ENCODE results near the gene SLC6A6. TPM values are rescaled to one million over a fixed set of nuclear protein-coding genes. Genes with fewer than 3 reads are reported as not detected.

SLC6A6 gene
- total RNA-seq, 1 experiment from 2014 or later = 211 TPM

DNA sequence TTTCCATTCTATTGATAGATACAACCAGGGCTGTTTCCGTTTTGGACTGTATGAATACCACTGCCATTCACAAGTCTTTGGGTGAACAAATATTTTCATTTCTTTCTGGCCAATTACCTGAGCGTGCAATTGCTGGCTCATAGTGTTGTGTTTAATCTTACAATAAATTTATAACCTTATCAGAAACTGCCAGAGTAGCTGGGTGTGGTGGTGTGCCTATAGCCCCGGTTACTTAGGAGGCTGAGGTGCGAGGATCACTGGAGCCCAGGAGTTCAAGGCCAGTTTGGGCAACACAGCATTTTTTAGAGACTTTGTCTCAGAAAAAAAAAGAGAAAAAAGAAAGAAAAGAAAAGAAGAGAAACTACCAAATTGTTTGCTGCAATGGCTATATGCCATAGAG, 5.4 kb upstream of the SLC6A6 start:
- Mint-ChIP-seq H3K9me3 (no peaks in the 10 kb centered on the region), H3K27ac (no peak overlapping the region; the same call in 1 of the 2 replicates), H3K36me3 (no peaks in the 10 kb centered on the region), H3K27me3 (ENCODE audit: low read depth) (peaks cover 3% of the 10 kb centered on the region; the same call in 1 of the 2 replicates), H3K4me1 (peaks cover 44% of the 10 kb centered on the region), H3K4me3 (no peak overlapping the region)
- CTCF ChIA-PET = no interaction called here
- TF ChIP-seq, protein P1, sequence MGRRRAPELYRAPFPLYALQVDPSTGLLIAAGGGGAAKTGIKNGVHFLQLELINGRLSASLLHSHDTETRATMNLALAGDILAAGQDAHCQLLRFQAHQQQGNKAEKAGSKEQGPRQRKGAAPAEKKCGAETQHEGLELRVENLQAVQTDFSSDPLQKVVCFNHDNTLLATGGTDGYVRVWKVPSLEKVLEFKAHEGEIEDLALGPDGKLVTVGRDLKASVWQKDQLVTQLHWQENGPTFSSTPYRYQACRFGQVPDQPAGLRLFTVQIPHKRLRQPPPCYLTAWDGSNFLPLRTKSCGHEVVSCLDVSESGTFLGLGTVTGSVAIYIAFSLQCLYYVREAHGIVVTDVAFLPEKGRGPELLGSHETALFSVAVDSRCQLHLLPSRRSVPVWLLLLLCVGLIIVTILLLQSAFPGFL (CRISPR knock-in tag; IDR thresholded peaks at IDR 0.05; ENCODE audit: borderline replicate concordance) = no peak
- TF ChIP-seq ZNF219 (CRISPR knock-in tag; IDR thresholded peaks at IDR 0.05; ENCODE audit: borderline replicate concordance) (no peak), EMX1 (CRISPR knock-in tag; IDR thresholded peaks at IDR 0.05) (no peak), ZNF138 (CRISPR knock-in tag; conservative IDR thresholded peaks at IDR 0.05) (no peak), RORB (CRISPR knock-in tag; IDR thresholded peaks at IDR 0.05) (no peak), TCF7 (CRISPR knock-in tag; IDR thresholded peaks at IDR 0.05; ENCODE audit: low read depth) (no peak), ZNF416 (CRISPR knock-in tag; IDR thresholded peaks at IDR 0.05) (no peak), ZNF121 (CRISPR knock-in tag; IDR thresholded peaks at IDR 0.05) (no peak), NR3C1 (CRISPR knock-in tag; conservative IDR thresholded peaks at IDR 0.05; ENCODE audit: low read depth) (no peak), ZNF232 (CRISPR knock-in tag; IDR thresholded peaks at IDR 0.05) (no peak), TEAD1 (CRISPR knock-in tag; IDR thresholded peaks at IDR 0.05) (no peak), CBFB (CRISPR knock-in tag; IDR thresholded peaks at IDR 0.05; ENCODE audit: low read depth) (no peak), OVOL2 (CRISPR knock-in tag; IDR thresholded peaks at IDR 0.05; ENCODE audit: borderline replicate concordance) (no peak), MYBL2 (CRISPR knock-in tag; IDR thresholded peaks at IDR 0.05) (no peak)
- TF ChIP-seq, protein P2, sequence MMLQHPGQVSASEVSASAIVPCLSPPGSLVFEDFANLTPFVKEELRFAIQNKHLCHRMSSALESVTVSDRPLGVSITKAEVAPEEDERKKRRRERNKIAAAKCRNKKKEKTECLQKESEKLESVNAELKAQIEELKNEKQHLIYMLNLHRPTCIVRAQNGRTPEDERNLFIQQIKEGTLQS (CRISPR knock-in tag; conservative IDR thresholded peaks at IDR 0.05) = no peak
- TF ChIP-seq, protein P3, sequence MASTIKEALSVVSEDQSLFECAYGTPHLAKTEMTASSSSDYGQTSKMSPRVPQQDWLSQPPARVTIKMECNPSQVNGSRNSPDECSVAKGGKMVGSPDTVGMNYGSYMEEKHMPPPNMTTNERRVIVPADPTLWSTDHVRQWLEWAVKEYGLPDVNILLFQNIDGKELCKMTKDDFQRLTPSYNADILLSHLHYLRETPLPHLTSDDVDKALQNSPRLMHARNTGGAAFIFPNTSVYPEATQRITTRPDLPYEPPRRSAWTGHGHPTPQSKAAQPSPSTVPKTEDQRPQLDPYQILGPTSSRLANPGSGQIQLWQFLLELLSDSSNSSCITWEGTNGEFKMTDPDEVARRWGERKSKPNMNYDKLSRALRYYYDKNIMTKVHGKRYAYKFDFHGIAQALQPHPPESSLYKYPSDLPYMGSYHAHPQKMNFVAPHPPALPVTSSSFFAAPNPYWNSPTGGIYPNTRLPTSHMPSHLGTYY (CRISPR knock-in tag; IDR thresholded peaks at IDR 0.05) = no peak
- TF ChIP-seq, protein P4, sequence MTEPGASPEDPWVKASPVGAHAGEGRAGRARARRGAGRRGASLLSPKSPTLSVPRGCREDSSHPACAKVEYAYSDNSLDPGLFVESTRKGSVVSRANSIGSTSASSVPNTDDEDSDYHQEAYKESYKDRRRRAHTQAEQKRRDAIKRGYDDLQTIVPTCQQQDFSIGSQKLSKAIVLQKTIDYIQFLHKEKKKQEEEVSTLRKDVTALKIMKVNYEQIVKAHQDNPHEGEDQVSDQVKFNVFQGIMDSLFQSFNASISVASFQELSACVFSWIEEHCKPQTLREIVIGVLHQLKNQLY (CRISPR knock-in tag; IDR thresholded peaks at IDR 0.05) = no peak
- TF ChIP-seq, protein P5, sequence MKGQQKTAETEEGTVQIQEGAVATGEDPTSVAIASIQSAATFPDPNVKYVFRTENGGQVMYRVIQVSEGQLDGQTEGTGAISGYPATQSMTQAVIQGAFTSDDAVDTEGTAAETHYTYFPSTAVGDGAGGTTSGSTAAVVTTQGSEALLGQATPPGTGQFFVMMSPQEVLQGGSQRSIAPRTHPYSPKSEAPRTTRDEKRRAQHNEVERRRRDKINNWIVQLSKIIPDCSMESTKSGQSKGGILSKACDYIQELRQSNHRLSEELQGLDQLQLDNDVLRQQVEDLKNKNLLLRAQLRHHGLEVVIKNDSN (CRISPR knock-in tag; IDR thresholded peaks at IDR 0.05) = no peak
- TF ChIP-seq, protein P6, sequence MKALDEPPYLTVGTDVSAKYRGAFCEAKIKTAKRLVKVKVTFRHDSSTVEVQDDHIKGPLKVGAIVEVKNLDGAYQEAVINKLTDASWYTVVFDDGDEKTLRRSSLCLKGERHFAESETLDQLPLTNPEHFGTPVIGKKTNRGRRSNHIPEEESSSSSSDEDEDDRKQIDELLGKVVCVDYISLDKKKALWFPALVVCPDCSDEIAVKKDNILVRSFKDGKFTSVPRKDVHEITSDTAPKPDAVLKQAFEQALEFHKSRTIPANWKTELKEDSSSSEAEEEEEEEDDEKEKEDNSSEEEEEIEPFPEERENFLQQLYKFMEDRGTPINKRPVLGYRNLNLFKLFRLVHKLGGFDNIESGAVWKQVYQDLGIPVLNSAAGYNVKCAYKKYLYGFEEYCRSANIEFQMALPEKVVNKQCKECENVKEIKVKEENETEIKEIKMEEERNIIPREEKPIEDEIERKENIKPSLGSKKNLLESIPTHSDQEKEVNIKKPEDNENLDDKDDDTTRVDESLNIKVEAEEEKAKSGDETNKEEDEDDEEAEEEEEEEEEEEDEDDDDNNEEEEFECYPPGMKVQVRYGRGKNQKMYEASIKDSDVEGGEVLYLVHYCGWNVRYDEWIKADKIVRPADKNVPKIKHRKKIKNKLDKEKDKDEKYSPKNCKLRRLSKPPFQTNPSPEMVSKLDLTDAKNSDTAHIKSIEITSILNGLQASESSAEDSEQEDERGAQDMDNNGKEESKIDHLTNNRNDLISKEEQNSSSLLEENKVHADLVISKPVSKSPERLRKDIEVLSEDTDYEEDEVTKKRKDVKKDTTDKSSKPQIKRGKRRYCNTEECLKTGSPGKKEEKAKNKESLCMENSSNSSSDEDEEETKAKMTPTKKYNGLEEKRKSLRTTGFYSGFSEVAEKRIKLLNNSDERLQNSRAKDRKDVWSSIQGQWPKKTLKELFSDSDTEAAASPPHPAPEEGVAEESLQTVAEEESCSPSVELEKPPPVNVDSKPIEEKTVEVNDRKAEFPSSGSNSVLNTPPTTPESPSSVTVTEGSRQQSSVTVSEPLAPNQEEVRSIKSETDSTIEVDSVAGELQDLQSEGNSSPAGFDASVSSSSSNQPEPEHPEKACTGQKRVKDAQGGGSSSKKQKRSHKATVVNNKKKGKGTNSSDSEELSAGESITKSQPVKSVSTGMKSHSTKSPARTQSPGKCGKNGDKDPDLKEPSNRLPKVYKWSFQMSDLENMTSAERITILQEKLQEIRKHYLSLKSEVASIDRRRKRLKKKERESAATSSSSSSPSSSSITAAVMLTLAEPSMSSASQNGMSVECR (CRISPR knock-in tag; IDR thresholded peaks at IDR 0.05; ENCODE audit: borderline replicate concordance) = no peak
- TF ChIP-seq, protein P7, sequence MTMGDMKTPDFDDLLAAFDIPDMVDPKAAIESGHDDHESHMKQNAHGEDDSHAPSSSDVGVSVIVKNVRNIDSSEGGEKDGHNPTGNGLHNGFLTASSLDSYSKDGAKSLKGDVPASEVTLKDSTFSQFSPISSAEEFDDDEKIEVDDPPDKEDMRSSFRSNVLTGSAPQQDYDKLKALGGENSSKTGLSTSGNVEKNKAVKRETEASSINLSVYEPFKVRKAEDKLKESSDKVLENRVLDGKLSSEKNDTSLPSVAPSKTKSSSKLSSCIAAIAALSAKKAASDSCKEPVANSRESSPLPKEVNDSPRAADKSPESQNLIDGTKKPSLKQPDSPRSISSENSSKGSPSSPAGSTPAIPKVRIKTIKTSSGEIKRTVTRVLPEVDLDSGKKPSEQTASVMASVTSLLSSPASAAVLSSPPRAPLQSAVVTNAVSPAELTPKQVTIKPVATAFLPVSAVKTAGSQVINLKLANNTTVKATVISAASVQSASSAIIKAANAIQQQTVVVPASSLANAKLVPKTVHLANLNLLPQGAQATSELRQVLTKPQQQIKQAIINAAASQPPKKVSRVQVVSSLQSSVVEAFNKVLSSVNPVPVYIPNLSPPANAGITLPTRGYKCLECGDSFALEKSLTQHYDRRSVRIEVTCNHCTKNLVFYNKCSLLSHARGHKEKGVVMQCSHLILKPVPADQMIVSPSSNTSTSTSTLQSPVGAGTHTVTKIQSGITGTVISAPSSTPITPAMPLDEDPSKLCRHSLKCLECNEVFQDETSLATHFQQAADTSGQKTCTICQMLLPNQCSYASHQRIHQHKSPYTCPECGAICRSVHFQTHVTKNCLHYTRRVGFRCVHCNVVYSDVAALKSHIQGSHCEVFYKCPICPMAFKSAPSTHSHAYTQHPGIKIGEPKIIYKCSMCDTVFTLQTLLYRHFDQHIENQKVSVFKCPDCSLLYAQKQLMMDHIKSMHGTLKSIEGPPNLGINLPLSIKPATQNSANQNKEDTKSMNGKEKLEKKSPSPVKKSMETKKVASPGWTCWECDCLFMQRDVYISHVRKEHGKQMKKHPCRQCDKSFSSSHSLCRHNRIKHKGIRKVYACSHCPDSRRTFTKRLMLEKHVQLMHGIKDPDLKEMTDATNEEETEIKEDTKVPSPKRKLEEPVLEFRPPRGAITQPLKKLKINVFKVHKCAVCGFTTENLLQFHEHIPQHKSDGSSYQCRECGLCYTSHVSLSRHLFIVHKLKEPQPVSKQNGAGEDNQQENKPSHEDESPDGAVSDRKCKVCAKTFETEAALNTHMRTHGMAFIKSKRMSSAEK (CRISPR knock-in tag; IDR thresholded peaks at IDR 0.05; ENCODE audit: borderline replicate concordance) = no peak
- ATAC-seq = no peak
- DNase-seq (ENCODE audit: low spot score) = no peak
- POLR2A ChIA-PET = no interaction called here
